Measurements from ENCODE around the gene ADIG.

The ADIG gene

GRCh38 chr20:38604873-38605303 lies 23.9 kb downstream of the ADIG start:
- no peak for DNase-seq

GRCh38 chr20:38607351-38607750 lies 26.4 kb downstream of the ADIG start:
- DNase-seq = no peak

- DNase-seq = no peak
Measured at GRCh38 chr20:38608188-38608587, 27.2 kb downstream of the ADIG start.

GRCh38 chr20:38609815-38610214 lies 28.8 kb downstream of the ADIG start:
- no peak for DNase-seq

DNA sequence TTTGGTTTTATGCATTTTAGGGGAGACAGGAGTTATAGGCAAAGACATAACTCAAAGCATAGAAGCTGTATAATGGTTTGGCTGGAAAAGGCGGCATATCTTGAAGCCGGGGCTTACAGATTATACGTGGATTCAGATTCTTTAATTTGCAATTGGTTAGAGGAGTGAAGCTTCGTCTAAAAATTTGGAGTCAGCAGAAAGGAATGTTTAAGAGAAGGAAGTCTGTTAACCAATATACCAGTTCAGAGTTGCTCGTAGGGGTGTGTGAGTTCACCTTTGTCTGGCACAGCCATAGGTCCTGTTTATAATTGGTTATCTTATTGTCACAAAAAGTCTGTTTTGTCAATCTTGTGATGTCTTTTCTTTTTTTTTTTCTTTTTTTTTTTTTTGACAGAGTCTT lies 29.5 kb downstream of the ADIG start:
- no peak for DNase-seq

GRCh38 chr20:38612751-38613515 lies 31.9 kb downstream of the ADIG start:
- DNase-seq = no peak

GRCh38 chr20:38615283-38615682 lies 34.3 kb downstream of the ADIG start:
- no peak for DNase-seq

DNA sequence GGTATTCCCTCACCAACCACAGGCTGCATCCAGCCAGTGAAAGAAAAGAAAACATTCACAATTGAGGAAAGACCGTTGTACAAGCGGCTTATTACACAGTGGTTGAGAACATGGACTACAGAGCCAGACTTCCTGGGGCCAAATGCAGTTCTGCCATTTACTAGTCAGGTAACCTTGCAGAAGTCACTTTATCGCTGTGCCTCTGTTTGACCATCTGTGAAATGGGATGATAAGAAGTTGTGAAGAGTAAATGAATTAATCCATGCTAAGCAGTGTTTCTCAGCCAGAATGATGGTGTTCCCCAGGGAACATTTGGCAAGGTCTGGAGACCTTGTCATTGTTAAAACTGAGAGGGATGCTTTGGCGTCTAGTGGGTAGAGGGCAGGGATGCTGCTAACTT lies 35.5 kb downstream of the ADIG start:
- DNase-seq = no peak

GRCh38 chr20:38617011-38617829 lies 36.2 kb downstream of the ADIG start:
- no peak for DNase-seq

- no peak for DNase-seq
Measured at GRCh38 chr20:38617830-38618196, 36.8 kb downstream of the ADIG start.

DNA sequence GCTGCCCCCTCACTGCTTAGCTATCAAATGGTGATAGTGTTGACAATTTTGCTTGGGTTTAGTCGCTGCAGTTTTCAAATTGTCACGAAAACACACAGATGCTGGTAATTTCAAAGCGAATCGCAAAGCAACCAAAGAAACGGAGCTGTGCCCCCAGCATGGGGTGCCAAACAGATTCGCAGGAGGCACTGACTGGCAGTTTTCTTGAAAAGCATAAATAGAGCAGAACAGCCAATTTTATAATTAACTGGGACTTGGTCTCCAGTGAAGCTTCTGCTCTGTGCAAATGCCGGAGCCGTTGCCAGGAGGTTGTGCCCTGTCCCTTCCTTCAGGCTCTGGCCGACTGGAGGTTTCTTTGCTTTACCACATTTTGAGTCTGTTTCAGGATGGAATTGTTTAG lies 39.4 kb downstream of the ADIG start:
- DNase-seq = no peak

- DNase-seq = no peak
Measured at GRCh38 chr20:38623061-38623460, 42.1 kb downstream of the ADIG start.

GRCh38 chr20:38624084-38624483 lies 43.1 kb downstream of the ADIG start:
- no peak for DNase-seq

- DNase-seq = no peak
Measured at GRCh38 chr20:38625896-38626295, 44.9 kb downstream of the ADIG start.

DNA sequence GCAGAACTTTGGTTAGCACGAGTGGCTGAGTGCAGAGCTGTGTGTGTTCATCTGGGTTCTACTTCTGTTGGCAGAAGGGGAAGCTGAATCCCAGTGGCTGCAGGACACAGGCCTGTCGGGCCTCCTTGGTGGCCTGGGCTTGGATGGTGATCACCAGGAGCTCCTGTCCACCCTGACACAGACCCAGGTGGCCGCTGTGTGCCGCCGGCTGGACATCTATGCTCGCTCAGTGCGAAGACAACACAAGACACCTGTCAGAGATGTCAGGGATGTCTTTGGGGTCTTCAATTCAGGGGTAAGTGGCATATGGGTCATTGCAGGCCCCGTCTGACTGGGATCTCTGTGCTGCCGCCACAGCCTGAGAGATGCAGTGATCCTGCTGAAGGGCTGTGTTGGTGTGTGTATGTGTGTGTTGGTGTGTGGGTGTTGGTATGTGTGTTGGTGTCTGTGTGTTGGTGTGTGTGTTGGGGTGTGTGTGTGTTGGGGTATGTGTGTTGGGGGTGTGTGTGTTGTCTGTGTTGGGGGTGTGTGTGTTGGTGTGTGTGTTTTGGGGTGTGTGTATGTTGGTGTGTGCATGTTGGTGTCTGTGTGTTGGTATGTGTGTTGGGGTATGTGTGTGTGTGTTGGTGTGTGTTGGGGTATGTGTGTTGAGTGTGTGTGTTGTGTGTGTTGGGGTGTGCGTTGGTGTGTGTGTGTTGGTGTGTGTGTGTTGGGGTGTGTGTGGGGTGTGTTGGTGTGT lies 46.1 kb downstream of the ADIG start:
- DNase-seq = no peak

DNA sequence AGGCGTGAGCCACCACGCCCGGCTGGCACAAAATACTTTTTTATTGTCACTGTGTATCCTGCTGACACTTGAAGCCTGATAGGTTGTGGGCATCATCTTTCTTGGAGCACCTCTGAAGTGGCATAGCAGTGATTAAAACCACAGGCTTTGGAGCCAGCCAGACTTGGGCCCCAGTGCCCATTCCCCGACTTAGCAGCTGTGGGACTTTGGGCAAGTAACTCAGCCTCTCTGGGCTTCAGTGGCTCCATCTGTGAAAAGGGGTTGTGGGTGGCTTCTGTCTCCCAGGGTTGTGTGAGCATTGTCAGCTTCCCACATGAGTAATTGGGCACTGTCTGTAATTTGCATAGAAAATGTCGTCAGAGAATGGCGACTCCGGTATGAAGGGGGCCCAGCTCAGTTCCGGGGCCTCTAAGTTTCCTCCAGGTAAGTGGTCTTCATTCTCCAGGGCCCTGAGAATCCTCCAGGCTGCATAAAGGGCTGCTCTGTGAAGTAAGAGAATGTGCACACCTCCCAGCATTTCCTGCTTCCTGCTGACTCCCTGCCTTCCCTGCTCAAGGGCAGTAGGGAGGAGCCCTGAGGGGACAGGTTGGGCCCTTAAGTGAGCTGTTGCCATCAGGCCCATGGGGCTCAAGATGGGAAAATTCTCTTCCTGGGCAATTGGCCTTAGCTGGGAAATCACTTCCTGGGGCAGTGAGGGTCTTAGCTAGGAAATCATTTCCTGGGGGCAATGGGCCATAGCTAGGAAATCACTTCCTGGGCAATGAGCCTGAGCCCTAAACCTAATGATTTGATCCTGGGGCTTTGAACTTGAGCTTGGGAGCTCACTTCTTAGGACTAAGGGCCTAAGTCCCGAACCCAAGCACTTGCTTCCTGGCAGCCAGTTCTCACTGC lies 47.8 kb downstream of the ADIG start:
- DNase-seq = no peak

- DNase-seq = no peak
Measured at GRCh38 chr20:38629979-38630378, 49.0 kb downstream of the ADIG start.

DNA sequence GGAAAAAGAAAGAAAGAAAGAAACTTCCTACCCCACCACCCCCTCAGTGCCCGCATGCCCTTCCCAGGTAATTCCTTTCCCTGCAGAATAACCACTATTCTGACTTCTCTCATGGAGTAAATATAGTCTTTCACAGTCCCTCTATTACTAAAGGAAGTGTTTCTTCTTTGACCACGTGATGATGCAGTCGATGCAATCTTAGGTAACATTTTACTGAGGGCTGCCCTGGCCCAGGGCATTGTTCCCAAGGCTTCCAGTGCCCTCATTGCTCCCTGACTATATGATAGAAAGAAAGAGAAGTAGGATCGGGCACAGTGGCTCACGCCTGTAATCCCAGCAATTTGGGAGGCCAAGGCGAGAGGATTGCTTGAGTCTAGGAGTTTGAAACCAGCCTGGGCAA lies 49.7 kb downstream of the ADIG start:
- no peak for DNase-seq

DNA sequence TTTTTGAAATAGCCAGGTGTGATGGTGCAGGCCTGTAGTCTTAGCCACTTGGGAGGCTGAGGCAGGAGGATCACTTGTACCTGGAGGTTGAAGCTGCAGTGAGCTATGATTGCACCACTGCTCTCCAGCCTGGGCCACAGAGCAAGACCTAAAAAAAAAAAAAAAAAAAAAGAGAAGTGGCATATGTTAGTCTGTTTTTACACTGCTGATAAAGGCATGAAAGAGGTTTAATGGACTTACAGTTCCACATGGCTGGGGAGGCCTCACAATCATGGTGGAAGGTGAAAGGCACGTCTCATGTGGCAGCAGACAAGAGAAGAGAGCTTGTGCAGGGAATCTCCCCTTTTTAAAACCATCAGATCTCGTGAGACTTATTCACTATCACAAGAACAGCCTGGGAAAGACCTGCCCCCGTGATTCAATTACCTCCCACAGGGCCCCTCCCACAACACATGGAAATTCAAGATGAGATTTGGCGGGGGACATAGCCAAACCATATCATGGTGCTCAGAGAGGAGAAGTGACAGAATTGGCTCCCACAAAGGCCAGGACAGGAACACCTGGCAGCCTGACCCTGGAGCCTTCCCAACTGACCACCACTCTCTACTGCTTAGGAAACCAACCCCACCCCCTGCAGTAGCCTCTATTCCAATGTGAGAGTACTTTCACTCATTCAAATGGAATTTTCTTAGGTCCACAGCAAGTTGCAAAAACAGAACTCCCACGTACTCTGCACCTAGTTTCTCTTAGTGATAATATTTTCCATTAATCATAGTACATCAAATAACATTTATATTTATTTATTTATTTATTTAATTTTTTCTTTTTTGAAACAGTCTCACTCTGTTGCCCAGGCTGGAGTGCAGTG lies 50.4 kb downstream of the ADIG start:
- no peak for DNase-seq

GRCh38 chr20:38633577-38634093 lies 52.6 kb downstream of the ADIG start:
- no peak for DNase-seq

GRCh38 chr20:38635721-38636288 lies 54.8 kb downstream of the ADIG start:
- DNase-seq = no peak

Measured in SIG-M5 (cell line).